Activated naive CD4-positive, alpha-beta T cell treated with anti-CD3 and anti-CD28 coated beads, Interleukin-2, amount 50 U/mL, for 72 hours (primary cell): Measurements from ENCODE around the gene GPR132. TPM values are rescaled to one million over a fixed set of nuclear protein-coding genes. Genes with fewer than 3 reads are reported as not detected.
"Not testable (repeated sequence)": the region's sequence is repeated elsewhere in the genome, so short reads cannot be mapped to it uniquely, and the experiment has no call there.

Source experiments
- ATAC-seq, 2 donors: fragments of 150-1000 bp; cut with Tn5 transposase; 2 replicates each; pipeline ENCODE4 v1.10.0; 2021; ENCODE audit warnings: mild to moderate bottlenecking in 2 of 2, moderate library complexity in 2 of 2
- DNase-seq, 2 donors: peaks; one replicate each; pipeline ENCODE4 v3.0.0; 2021 to 2022; ENCODE audit warnings: low spot score in 2 of 2
- H3K27ac Mint-ChIP-seq, 2 donors: one replicate each; pipeline ENCODE4 v1.8.0; 2022; ENCODE audit warnings: mild to moderate bottlenecking in 2 of 2, mixed read lengths in 2 of 2
- H3K36me3 Mint-ChIP-seq, 2 donors: one replicate each; pipeline ENCODE4 v1.8.0; 2022; ENCODE audit warnings: mixed read lengths in 2 of 2
- H3K9me3 Mint-ChIP-seq, 2 donors: one replicate each; pipeline ENCODE4 v1.8.0; 2022; ENCODE audit warnings: mixed read lengths in 2 of 2
- total RNA-seq, 2 donors: library from RNA; stranded (reverse); gene quantifications; one replicate each; pipeline ENCODE4 v1.2.3, GENCODE V29; 2022

The GPR132 gene
- total RNA-seq, 2 donors from 2014 or later, result 24.9 to 32.6 TPM

DNA sequence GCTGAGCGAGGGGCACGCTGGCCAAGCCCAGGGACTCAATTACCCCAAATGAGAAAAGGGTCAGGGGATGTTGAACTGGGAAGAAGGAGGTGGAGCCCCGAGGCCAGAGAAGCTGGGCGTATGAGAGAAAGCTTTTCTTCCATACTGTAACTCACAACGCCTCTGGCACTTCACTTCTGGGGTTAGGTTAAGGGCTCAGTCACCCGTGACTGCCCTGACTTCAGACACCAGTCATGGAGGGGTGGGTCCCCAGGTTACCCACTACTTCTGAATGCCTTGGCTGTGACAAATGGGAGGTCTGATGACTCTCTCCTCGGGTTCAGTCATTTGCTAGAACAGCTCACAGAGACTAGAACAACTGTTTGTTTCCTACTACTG is 5.5 kb upstream of the GPR132 start:
- peak in 1 of 2 donors; percentile 66 for DNase-seq
- Mint-ChIP-seq H3K27ac (peak overlapping the region in 1 of 2 donors; percentile 98), H3K36me3 (no peaks in the 10 kb centered on the region), H3K9me3 (no peaks in the 10 kb centered on the region)
- peak; percentile 56 to 63 for ATAC-seq

- peak; percentile 64 to 65 for ATAC-seq
- peak in 1 of 2 donors; percentile 83 for DNase-seq
- Mint-ChIP-seq H3K36me3 (peaks cover 0 to 2% of the 10 kb centered on the region in 2 donors), H3K9me3 (no peaks in the 10 kb centered on the region), H3K27ac (peak overlapping the region; percentile 75 to 98)
These were observed 4.9 kb upstream of the GPR132 start for GRCh38 chr14:105069871-105070759.

DNA sequence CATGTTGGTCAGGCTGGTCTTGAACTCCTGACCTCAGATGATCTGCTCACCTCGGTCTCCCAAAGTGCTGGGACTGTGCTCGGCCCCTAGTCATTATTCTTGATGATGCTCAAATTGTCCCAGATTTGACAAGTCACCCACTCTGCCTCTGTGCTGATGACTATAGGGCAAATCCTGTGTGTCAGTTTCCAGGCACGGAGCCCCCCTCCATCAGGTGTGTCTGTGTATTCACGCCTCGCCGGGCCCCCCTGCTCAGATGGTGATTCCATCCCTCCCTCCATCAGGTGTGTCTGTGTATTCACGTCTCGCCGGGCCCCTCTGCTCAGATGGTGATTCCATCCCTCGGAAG is 4.3 kb upstream of the GPR132 start:
- ATAC-seq (no peak), DNase-seq (no peak)
- H3K36me3 Mint-ChIP-seq, result peaks cover 6 to 8% of the 10 kb centered on the region in 2 donors
- no peaks in the 10 kb centered on the region for H3K9me3 Mint-ChIP-seq
- peak overlapping the region; percentile 75 to 98 for H3K27ac Mint-ChIP-seq

DNA sequence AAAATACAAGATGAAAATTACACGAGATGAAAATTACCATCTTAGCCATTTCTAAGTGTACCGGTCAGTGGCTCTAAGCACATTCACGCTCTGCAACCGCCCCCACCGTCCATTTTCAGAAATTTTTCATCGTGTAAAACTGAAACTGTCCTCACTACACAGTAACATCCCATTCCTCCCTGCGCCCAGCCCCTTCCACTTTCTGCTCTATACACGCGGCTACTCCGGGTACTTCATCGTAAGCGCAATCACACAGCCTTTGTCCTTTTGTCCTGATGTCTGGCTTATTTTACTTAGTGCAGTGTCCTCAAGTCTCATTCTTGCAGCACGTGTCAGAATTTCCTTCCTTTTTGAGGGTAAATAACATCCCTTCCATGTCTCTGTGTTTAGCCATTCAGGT is 3.6 kb upstream of the GPR132 start:
- Mint-ChIP-seq H3K9me3 (no peaks in the 10 kb centered on the region), H3K36me3 (peaks cover 12 to 15% of the 10 kb centered on the region in 2 donors), H3K27ac (peak overlapping the region in 1 of 2 donors; percentile 98)
- ATAC-seq, result no peak
- DNase-seq, result no peak

DNA sequence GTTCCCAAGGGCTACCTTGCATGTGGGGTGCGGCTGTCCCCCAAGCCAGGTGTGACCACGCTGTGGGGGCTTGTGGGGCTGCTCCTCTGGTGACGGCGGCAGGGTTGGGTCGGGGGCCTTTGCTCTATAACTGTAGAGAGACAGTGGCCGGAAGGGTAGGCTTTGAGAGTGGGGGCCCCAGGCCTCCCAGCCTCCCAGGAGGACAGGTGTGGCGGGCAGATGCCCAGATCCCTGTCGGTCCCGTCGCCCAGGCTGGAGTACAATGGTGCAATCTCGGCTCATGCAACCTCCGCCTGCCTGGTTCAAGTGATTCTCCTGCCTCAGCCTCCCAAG is 2.7 kb upstream of the GPR132 start:
- H3K36me3 Mint-ChIP-seq, result peaks cover 14 to 16% of the 10 kb centered on the region in 2 donors
- peak overlapping the region in 1 of 2 donors; percentile 98 for H3K27ac Mint-ChIP-seq
- H3K9me3 Mint-ChIP-seq, result no peaks in the 10 kb centered on the region
- ATAC-seq (no peak), DNase-seq (no peak)

- Mint-ChIP-seq H3K9me3 (no peaks in the 10 kb centered on the region), H3K36me3 (peaks cover 18 to 22% of the 10 kb centered on the region in 2 donors), H3K27ac (peak overlapping the region; percentile 29 to 98)
- DNase-seq, result peak in 1 of 2 donors; percentile 81
- ATAC-seq, result peak; percentile 34
These were observed 2.1 kb upstream of the GPR132 start for GRCh38 chr14:105067140-105067968.

- peak overlapping the region; percentile 79 to 98 for H3K27ac Mint-ChIP-seq
- no peaks in the 10 kb centered on the region for H3K9me3 Mint-ChIP-seq
- no peak for ATAC-seq
- DNase-seq, result peak in 1 of 2 donors; percentile 58
- peaks cover 18 to 29% of the 10 kb centered on the region in 2 donors for H3K36me3 Mint-ChIP-seq
These were observed 1.2 kb upstream of the GPR132 start for GRCh38 chr14:105066240-105067071.

DNA sequence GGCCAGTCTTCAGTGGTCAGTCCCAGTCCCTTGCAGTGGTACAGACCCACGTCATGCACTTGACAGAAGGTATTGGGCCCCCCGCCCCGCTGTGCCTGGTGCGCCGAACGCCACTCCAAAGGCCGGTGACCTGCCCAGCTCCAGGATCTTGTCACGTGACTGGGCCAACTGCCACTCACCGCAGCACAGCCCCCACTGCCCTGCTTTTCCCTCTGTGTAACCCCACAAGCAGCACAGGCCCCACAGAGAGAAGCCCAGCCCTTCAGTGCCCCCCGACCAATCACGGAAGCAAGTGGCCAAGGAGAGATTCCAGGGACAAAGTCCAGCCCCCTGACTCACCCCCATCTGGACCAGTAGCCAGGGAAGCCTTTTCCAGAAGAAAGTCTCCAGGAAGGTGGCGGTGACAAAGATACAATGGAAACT is 498 bp downstream of the GPR132 start:
- Mint-ChIP-seq H3K36me3 (peaks cover 18 to 29% of the 10 kb centered on the region in 2 donors), H3K27ac (peak overlapping the region; percentile 98), H3K9me3 (no peaks in the 10 kb centered on the region)
- peak in 1 of 2 donors; percentile 72 for DNase-seq
- ATAC-seq, result peak in 1 of 2 donors; percentile 1

- Mint-ChIP-seq H3K36me3 (peaks cover 18 to 29% of the 10 kb centered on the region in 2 donors), H3K9me3 (no peaks in the 10 kb centered on the region), H3K27ac (peak overlapping the region; percentile 98)
- no peak for ATAC-seq
- DNase-seq, result no peak
These were observed 1.2 kb downstream of the GPR132 start for GRCh38 chr14:105064001-105064400.

GRCh38 chr14:105063506-105063905 is 1.7 kb downstream of the GPR132 start:
- Mint-ChIP-seq H3K36me3 (peaks cover 18 to 29% of the 10 kb centered on the region in 2 donors), H3K27ac (peak overlapping the region; percentile 36 to 98)
- not testable (repeated sequence) for ATAC-seq, DNase-seq, H3K9me3 Mint-ChIP-seq

- H3K27ac Mint-ChIP-seq, result peak overlapping the region in 1 of 2 donors; percentile 98
- H3K9me3 Mint-ChIP-seq, result no peaks in the 10 kb centered on the region
- DNase-seq, result no peak
- H3K36me3 Mint-ChIP-seq, result peaks cover 18 to 29% of the 10 kb centered on the region in 2 donors
- ATAC-seq, result no peak
These were observed 2.2 kb downstream of the GPR132 start for GRCh38 chr14:105063056-105063455.

- Mint-ChIP-seq H3K36me3 (peaks cover 18 to 29% of the 10 kb centered on the region in 2 donors), H3K27ac (peak overlapping the region; percentile 87 to 98), H3K9me3 (no peaks in the 10 kb centered on the region)
- DNase-seq (no peak), ATAC-seq (no peak)
These were observed 3.2 kb downstream of the GPR132 start for GRCh38 chr14:105062048-105062433.

- Mint-ChIP-seq H3K9me3 (no peaks in the 10 kb centered on the region), H3K36me3 (peaks cover 18 to 29% of the 10 kb centered on the region in 2 donors), H3K27ac (peak overlapping the region; percentile 87 to 98)
- DNase-seq, result peak; percentile 45 to 88
- peak; percentile 11 to 67 for ATAC-seq
These were observed 3.7 kb downstream of the GPR132 start for GRCh38 chr14:105061428-105062047.

GRCh38 chr14:105060751-105061427 is 4.3 kb downstream of the GPR132 start:
- H3K9me3 Mint-ChIP-seq, result no peaks in the 10 kb centered on the region
- peaks cover 18 to 29% of the 10 kb centered on the region in 2 donors for H3K36me3 Mint-ChIP-seq
- ATAC-seq, result no peak
- peak overlapping the region; percentile 59 to 98 for H3K27ac Mint-ChIP-seq
- peak; percentile 46 to 67 for DNase-seq

- Mint-ChIP-seq H3K27ac (peak overlapping the region; percentile 59 to 98), H3K9me3 (no peaks in the 10 kb centered on the region), H3K36me3 (peaks cover 18 to 27% of the 10 kb centered on the region in 2 donors)
- DNase-seq, result peak in 1 of 2 donors; percentile 62
- ATAC-seq, result peak; percentile 13 to 51
These were observed 5.2 kb downstream of the GPR132 start for GRCh38 chr14:105059925-105060565.
